IMR-90 (cell line): ENCODE measurements around the gene STAG1. TPM values are rescaled to one million over a fixed set of nuclear protein-coding genes. Genes with fewer than 3 reads are reported as not detected.

Source experiments
- ATAC-seq: fragments of 200-7000 bp; cut with Tn5 transposase; 2 replicates; pipeline ENCODE4 v1.9.1; 2020; ENCODE audit warnings: low read depth, mild to moderate bottlenecking, moderate library complexity
- BruUV-seq: library from RNA; stranded (reverse); fragments of 400-500 nt; replicated peaks from 2 replicates; lab custom pipeline; 2021; lab: Mats Ljungman, UMichigan
- CTCF ChIA-PET: fragments of 300-600 bp; formaldehyde crosslinking; extraction: SDS; loops from one replicate; lab custom pipeline; 2021; ENCODE audit warnings: antibody characterized with exemption; lab: Yijun Ruan, JAX
- POLR2A ChIA-PET: fragments of 300-600 bp; sonication (Branson Sonifier 250); formaldehyde crosslinking; loops from one replicate; lab custom pipeline; 2022; ENCODE audit warnings: antibody characterized with exemption; ENCODE audit not compliant: unreplicated experiment; lab: Charles Lee
- DNase-seq: peaks from one replicate; pipeline ENCODE4 v3.0.0; 2013
- H2AFZ ChIP-seq: replicated peaks from 2 replicates; pipeline ENCODE3; 2013; ENCODE audit warnings: low read length, mild to moderate bottlenecking; ENCODE audit not compliant: poor library complexity
- H2AK5ac ChIP-seq: 2 replicates; pipeline ENCODE4 v1.6.1; 2013; ENCODE audit warnings: low read depth, low read length, inconsistent platforms
- H2AK9ac ChIP-seq: replicated peaks from 2 replicates; pipeline ENCODE3; 2013; ENCODE audit warnings: mild to moderate bottlenecking, low read depth, low read length, moderate library complexity; ENCODE audit not compliant: poor library complexity
- H2BK120ac ChIP-seq: 2 replicates; pipeline ENCODE4 v1.6.1; 2013; ENCODE audit warnings: low read depth, low read length, inconsistent platforms
- H2BK15ac ChIP-seq: 3 replicates; pipeline ENCODE4 v1.6.1; 2013; ENCODE audit warnings: low read depth, low read length, inconsistent platforms
- H2BK20ac ChIP-seq: 2 replicates; pipeline ENCODE4 v1.6.1; 2013; ENCODE audit warnings: low read depth, mild to moderate bottlenecking, inconsistent platforms, low read length, moderate library complexity
- H2BK5ac ChIP-seq: 2 replicates; pipeline ENCODE4 v1.6.1; 2013; ENCODE audit warnings: mild to moderate bottlenecking, low read depth, low read length, inconsistent platforms; ENCODE audit not compliant: poor library complexity, severe bottlenecking
- H3K14ac ChIP-seq: replicated peaks from 2 replicates; pipeline ENCODE4 v1.6.1; 2013; ENCODE audit warnings: low read depth, low read length, inconsistent platforms
- H3K18ac ChIP-seq: 2 replicates; pipeline ENCODE4 v1.6.1; 2013; ENCODE audit warnings: low read depth, low read length, control low read depth
- H3K23ac ChIP-seq: 2 replicates; pipeline ENCODE4 v1.6.1; 2013; ENCODE audit warnings: low read depth, low read length, inconsistent platforms
- H3K27ac ChIP-seq: 2 replicates; pipeline ENCODE4 v1.5.1; 2013; ENCODE audit warnings: mild to moderate bottlenecking, control low read depth, low read length; ENCODE audit not compliant: insufficient read depth
- H3K27me3 ChIP-seq: 2 replicates; pipeline ENCODE4 v1.6.1; 2013; ENCODE audit warnings: low read length; ENCODE audit not compliant: control insufficient read depth, insufficient read depth
- H3K36me3 ChIP-seq: 2 replicates; pipeline ENCODE4 v1.6.1; 2013; ENCODE audit warnings: low read length, mixed read lengths; ENCODE audit not compliant: control insufficient read depth, insufficient read depth
- H3K4ac ChIP-seq: 2 replicates; pipeline ENCODE4 v1.6.1; 2013; ENCODE audit warnings: low read depth, low read length, inconsistent platforms
- H3K4me1 ChIP-seq: 2 replicates; pipeline ENCODE4 v1.6.1; 2013; ENCODE audit warnings: low read length, mixed read lengths; ENCODE audit not compliant: control insufficient read depth, insufficient read depth
- H3K4me2 ChIP-seq: 2 replicates; pipeline ENCODE4 v1.6.1; 2013; ENCODE audit warnings: low read depth, mild to moderate bottlenecking, control low read depth, low read length, moderate library complexity
- H3K4me3 ChIP-seq: 2 replicates; pipeline ENCODE4 v1.5.1; 2013; ENCODE audit warnings: low read depth, mild to moderate bottlenecking, control low read depth, low read length, moderate library complexity; ENCODE audit not compliant: insufficient read depth
- H3K56ac ChIP-seq: 2 replicates; pipeline ENCODE4 v1.6.1; 2013; ENCODE audit warnings: low read length, inconsistent platforms; ENCODE audit not compliant: insufficient read depth; ENCODE audit errors: extremely low read depth
- H3K79me1 ChIP-seq, 2 experiments: 2 replicates each; pipeline ENCODE4 v1.6.1; 2013; ENCODE audit warnings: low read length in 2 of 2, inconsistent platforms in 1 of 2, low read depth in 1 of 2
- H3K9ac ChIP-seq: 2 replicates; pipeline ENCODE4 v1.6.1; 2013; ENCODE audit warnings: low read depth, low read length, control low read depth
- H3K9me1 ChIP-seq: 2 replicates; pipeline ENCODE4 v1.6.1; 2013; ENCODE audit warnings: low read length, inconsistent platforms; ENCODE audit not compliant: insufficient read depth
- H3K9me3 ChIP-seq: 2 replicates; pipeline ENCODE4 v1.6.1; 2013; ENCODE audit warnings: low read length; ENCODE audit not compliant: control insufficient read depth, insufficient read depth
- H4K20me1 ChIP-seq: 2 replicates; pipeline ENCODE4 v1.6.1; 2013; ENCODE audit warnings: low read length, inconsistent platforms; ENCODE audit not compliant: insufficient read depth
- H4K5ac ChIP-seq: 2 replicates; pipeline ENCODE4 v1.6.1; 2013; ENCODE audit warnings: mild to moderate bottlenecking, low read depth, low read length, control low read depth
- H4K8ac ChIP-seq, 2 experiments: 2 replicates each; pipeline ENCODE4 v1.6.1; 2013; ENCODE audit warnings: low read depth in 2 of 2, low read length in 2 of 2, control low read depth in 1 of 2, inconsistent platforms in 1 of 2
- H4K91ac ChIP-seq: 2 replicates; pipeline ENCODE4 v1.6.1; 2013; ENCODE audit warnings: low read depth, low read length, inconsistent platforms; ENCODE audit not compliant: insufficient read depth
- BHLHE40 ChIP-seq: fragments of 150-350 bp; IDR thresholded peaks from 2 replicates; pipeline ENCODE4 v1.6.1; 2016; ENCODE audit warnings: mild to moderate bottlenecking, low read depth, low read length
- CEBPB ChIP-seq: IDR thresholded peaks from 2 replicates; pipeline ENCODE4 v1.6.1; 2012; ENCODE audit warnings: low read depth, low read length, improper control_type of control experiment
- ELK1 ChIP-seq: fragments of 150-350 bp; IDR thresholded peaks from 2 replicates; pipeline ENCODE4 v1.6.1; 2016; ENCODE audit warnings: low read depth, mild to moderate bottlenecking, low read length, moderate library complexity, borderline replicate concordance
- MXI1 ChIP-seq: IDR thresholded peaks from 2 replicates; pipeline ENCODE4 v1.6.1; 2012; ENCODE audit warnings: low read depth, mild to moderate bottlenecking, low read length, moderate library complexity, borderline replicate concordance
- RAD21 ChIP-seq: IDR thresholded peaks from 2 replicates; pipeline ENCODE4 v1.6.1; 2012; ENCODE audit warnings: low read length, improper control_type of control experiment
- RCOR1 ChIP-seq: IDR thresholded peaks from 2 replicates; pipeline ENCODE4 v1.6.1; 2012; ENCODE audit warnings: mild to moderate bottlenecking, low read length, improper control_type of control experiment; ENCODE audit not compliant: insufficient replicate concordance
- WGBS, 2 experiments: methylation state at CpG; one replicate each; pipeline versions ENCODE4 v1.1.5 to v1.1.7; 2013; ENCODE audit warnings: missing lambda C conversion rate in 2 of 2; ENCODE audit not compliant: insufficient read length in 1 of 2; ENCODE audit errors: extremely low coverage in 2 of 2; 5-methylcytosine and 5-hydroxymethylcytosine counted together
- dilution Hi-C: fragments of 300-500 bp; cut with HindIII; formaldehyde crosslinking; loops from one replicate; pipeline ENCODE4 v1.14.3; 2018; ENCODE audit warnings: low sequenced_read_pairs; ENCODE audit not compliant: unreplicated experiment
- in situ Hi-C: fragments of 300-500 bp; cut with MboI; formaldehyde crosslinking; loops from 3 replicates; pipeline ENCODE4 v1.14.3; 2019; ENCODE audit warnings: low sequenced_read_pairs, inconsistent platforms, mixed read lengths
- intact Hi-C: fragments of 100-400 bp; cut with micrococcal nuclease; formaldehyde crosslinking; loops from 2 replicates; pipeline ENCODE4 v1.10.0; 2022
- polyA plus RNA-seq, 3 experiments: library from polyadenylated mRNA; depleted of rRNA; stranded (reverse); fragments of >200 nt; gene quantifications; 2 replicates each; pipeline ENCODE4 v1.2.3, GENCODE V29; 2012; ENCODE audit warnings: low replicate concordance in 1 of 3
- total RNA-seq: library from RNA; depleted of rRNA; stranded (reverse); fragments of >200 nt; gene quantifications from 2 replicates; pipeline ENCODE4 v1.2.3, GENCODE V29; 2012

The STAG1 gene
- total and polyA plus RNA-seq, 2 of the 4 experiments (the other 2 are of a cell fraction) = 9.6 to 32.3 TPM

GRCh38 chr3:136512381-136512780 is 239.8 kb downstream of the STAG1 start:
- peak overlapping the region; percentile 42 for H2BK5ac ChIP-seq
- 0 out of 2 replicates have a peak, but pooled peaks cover 3% of the 10 kb centered on the region for H3K9me1 ChIP-seq
- H2AK9ac ChIP-seq = no peak overlapping the region
- H3K27me3 ChIP-seq = no peaks in the 10 kb centered on the region
- peak overlapping the region; percentile 57 for H4K91ac ChIP-seq
- peak overlapping the region; percentile 73 for H2BK20ac ChIP-seq
- H2AFZ ChIP-seq = no peak overlapping the region
- ChIA-PET CTCF (no interaction called here), POLR2A (no interaction called here)
- peaks cover 7% of the 10 kb centered on the region for H3K4me1 ChIP-seq
- peak overlapping the region; percentile 31; the same call in 1 of the 2 replicates for H3K23ac ChIP-seq
- intact Hi-C loops = no loop called here
- peak overlapping the region; percentile 54; the same call in 1 of the 2 replicates for H3K14ac ChIP-seq
- no CpG with 5 or more reads among the region's 1 CpG for WGBS, 2 experiments
- dilution Hi-C loops = no loop called here
- no peak overlapping the region for H3K56ac ChIP-seq
- peak overlapping the region; percentile 69 for H2BK120ac ChIP-seq
- H3K4ac ChIP-seq = peak overlapping the region; percentile 70
- peak; percentile 83 for ATAC-seq
- TF ChIP-seq CEBPB (no peak), MXI1 (no peak), RAD21 (no peak), RCOR1 (no peak), BHLHE40 (no peak), ELK1 (no peak)
- peak overlapping the region; percentile 10; the same call in 1 of the 2 replicates for H2AK5ac ChIP-seq
- BruUV-seq = no TSS peak
- H3K9ac ChIP-seq = peak overlapping the region; percentile 46; the same call in 1 of the 2 replicates
- H3K36me3 ChIP-seq = peaks cover 4% of the 10 kb centered on the region
- H3K9me3 ChIP-seq = no peaks in the 10 kb centered on the region
- no peak overlapping the region for H3K4me2 ChIP-seq
- no peak overlapping the region; the same call in 2 of the 3 replicates for H2BK15ac ChIP-seq
- H3K27ac ChIP-seq = peak overlapping the region; percentile 87; the same call in 1 of the 2 replicates
- peak overlapping the region; percentile 83; the same call in 1 of the 2 replicates for H4K5ac ChIP-seq
- no peaks in the 10 kb centered on the region for H4K20me1 ChIP-seq
- peak overlapping the region in 1 of 2 experiments; percentile 47; a peak in 1 of 4 replicates for H4K8ac ChIP-seq
- in situ Hi-C loops = no loop called here
- peaks cover 16 to 27% of the 10 kb centered on the region in 2 experiments; a peak in 3 of 4 replicates for H3K79me1 ChIP-seq
- peak overlapping the region; percentile 95; the same call in 1 of the 2 replicates for H3K18ac ChIP-seq
- H3K4me3 ChIP-seq = no peak overlapping the region
- DNase-seq = peak; percentile 68
